HG03196 (cell line): ENCODE results near the gene WARS2.

Experiments
- ATAC-seq: cut with Tn5 transposase; IDR thresholded peaks from one replicate; pipeline ENCODE4 v1.9.1; 2021; ENCODE audit not compliant: unreplicated experiment

The WARS2 gene

GRCh38 chr1:119001181-119002027, 139.0 kb downstream of the WARS2 start:
- no peak for ATAC-seq

DNA sequence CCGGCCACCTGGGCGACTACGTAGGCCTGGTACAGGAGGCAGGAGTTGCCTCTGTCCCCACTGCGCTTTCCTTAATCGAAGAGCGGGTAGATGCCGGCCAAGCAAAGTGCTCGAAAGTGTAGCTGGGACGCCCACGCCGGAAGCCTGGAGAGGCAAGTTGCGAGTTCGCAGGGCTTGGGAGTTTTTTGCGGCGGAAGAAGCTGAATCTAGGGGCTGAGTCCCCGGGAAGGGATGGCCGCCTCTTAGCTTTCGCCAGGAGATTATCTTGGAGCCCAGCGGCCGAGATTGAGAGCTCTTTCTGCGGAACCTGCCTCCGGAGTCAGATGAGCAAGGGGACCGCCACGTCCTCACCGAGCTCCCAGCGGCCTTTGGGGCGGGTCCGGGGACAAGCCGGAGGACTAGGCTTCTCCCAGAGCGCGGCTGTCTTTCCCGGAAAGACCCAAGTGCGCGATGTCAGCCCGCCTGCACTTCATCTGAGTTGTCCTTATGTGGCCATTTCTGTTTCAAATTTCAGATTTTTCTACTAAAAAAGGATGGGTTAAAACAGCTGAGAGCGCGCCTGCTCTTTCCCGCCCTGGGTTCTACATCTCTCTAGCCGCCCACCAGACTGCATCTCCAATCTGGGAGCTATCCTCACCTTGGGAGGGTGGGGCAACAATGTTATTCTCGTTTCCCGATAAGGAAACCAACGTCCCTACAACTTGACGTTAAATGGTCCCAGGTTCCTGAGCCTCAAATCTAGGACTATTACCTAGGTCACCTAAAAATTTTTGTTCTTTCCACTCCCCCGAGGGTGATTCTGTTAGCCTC, 139.9 kb downstream of the WARS2 start:
- ATAC-seq = no peak

DNA sequence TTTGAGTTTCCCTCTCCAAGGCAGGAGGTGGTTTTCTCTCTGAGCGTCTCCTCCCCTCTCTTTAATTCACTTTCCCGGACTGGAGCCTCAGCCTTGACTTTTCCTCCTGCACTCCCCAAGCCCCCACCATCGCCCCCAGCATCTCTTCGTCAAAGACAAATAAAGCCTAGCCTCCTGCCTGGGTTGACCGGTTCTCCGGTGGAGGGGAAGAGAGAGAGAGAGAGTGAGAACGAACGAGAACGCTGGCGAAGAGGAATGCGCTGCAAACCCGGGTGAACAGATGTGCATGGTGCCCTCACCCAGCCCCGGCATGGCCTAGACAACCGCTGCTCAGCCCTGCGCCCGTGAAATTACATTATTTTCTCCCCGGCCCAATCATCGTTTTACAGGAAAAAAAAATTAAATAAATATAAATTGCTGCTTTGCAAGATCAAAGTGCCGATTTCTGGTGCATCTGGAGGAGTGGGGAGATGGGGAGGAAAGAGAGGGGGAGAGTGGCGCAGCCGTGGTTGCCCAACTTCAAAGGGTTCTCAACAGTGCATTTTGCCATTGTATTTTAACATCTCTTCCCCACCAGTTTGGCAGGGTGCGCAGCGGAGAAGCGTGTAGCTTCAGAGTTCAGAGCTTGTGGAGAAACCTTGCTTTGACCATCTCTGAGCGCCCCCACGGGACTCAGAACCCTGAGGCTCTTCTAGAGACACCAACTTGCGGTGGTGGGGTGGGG, 140.9 kb downstream of the WARS2 start:
- ATAC-seq = no peak

DNA sequence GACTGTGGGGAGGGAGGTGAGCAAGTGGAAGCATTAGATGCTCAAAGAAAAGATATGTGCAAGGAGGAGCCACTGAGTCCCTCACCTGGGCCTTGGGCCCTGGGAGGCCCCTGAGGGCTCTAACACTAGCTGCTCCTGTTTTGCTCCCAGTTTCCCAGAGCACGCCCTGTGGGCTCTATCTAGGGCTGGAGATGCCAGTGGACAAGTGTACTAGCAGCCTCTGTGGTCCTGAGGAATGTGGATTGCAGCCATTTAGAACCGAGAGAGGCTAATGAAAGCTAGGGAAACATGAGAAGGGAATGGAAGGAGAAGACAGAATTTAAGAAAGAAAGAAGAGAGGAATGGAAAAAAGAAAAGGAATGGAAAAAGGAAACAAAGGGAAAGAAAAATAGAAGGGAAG, 142.3 kb downstream of the WARS2 start:
- ATAC-seq = no peak

DNA sequence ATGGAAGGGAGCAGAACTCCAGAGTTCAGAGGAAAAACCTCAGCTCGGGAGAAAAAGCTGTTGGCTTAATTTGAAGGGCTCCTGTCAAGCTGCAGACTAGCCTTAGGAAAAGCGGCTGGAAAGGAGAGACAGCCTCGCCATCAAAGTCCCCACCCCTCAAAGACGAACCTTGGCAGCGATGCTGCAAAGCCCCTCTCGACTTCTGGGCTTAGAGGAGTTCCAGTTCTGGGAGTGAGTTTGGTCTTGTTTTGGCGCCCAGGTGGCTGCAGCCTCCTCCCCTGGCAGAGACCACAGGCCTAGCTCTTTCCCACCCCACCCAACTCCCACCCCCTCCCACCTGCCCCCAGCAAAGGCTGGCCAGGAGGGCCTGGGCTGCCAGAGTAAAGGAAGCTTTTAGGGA, 143.2 kb downstream of the WARS2 start:
- no peak for ATAC-seq

- no peak for ATAC-seq
Measured at GRCh38 chr1:118995312-118996016, 145.0 kb downstream of the WARS2 start.

DNA sequence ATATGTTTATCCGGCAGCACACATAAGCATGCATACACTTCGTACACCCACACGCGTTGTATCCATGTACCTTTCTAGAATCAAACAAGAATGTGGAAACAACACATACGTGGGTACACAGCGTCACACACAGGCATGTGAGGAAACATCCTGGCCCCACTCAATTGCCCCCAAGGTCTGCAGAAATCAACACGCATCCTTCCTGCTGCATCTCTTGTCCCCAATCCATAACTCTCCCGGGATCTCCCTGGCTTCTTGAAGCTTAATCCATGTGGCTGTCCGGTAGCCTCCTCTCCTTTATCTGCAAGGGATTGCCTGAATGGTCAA, 146.8 kb downstream of the WARS2 start:
- ATAC-seq = no peak

DNA sequence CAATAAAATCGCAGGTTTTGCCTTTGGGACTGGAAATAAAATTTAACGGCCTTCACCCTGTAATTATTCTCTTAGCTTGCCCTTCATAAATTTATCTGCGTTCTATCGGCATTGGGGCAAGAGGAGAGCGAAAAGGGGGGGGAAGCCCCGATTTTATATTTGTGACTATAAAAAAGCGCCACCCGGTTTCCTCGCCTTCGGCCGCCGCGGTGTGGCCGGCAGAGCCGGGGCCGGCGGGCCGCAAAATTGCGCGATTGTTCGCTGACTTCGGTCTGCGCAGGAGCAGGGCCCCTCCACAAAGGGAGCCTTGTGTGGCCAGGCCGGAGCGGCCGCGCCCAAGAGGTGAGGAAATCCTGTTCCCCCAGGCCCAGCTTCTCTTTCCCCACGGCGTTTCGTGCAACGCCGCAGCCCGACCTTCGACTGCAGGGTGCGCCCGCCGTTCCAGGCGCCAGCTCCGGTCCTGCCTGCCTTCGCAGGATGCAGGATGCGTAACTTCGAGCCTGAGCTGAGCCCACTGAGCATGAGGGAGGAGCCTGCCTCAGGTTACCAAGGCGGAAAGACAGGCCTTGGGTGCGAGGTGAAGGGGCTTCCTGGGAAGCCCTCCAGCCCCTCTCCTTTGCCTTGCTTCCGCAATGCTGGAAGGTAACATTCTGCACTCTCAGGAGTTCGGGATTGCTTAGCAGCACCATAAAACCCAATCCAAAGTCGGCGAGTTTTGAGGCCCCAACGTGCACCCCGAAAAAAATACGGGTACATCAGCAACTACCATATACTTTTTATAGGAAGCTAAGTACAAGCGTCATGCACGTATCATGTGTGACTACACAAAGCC, 147.4 kb downstream of the WARS2 start:
- ATAC-seq = no peak

DNA sequence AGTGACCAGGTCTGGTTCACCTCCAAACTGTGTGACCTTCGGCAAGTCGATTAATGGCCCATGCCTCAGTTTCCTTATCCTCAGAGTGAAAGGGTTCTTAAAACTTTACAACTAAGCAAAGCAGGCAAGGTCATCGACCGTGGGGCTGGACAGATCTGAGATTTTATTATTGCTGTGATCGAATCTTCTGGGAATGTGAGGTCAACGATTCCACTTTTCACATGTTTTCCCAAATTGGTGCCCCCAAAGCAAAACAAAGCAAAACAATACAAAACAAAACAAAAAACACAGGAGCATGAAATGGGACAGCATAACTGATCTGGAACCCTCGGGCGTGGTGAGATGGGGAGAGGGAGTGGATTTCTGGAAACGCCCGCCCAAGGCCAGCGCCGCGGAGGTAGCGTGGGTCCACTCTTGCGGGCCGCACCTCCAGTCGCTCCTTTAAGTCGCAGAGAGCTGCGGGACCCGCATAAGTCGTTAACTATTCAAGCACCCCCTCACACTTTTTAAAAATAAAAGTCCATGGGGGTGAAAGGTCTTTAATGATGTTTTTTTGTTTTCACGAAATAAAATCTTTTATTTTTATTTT, 148.1 kb downstream of the WARS2 start:
- ATAC-seq = no peak

- ATAC-seq = no peak
Measured at GRCh38 chr1:118991448-118991847, 149.0 kb downstream of the WARS2 start.

- ATAC-seq = no peak
Measured at GRCh38 chr1:118990513-118991152, 149.8 kb downstream of the WARS2 start.

DNA sequence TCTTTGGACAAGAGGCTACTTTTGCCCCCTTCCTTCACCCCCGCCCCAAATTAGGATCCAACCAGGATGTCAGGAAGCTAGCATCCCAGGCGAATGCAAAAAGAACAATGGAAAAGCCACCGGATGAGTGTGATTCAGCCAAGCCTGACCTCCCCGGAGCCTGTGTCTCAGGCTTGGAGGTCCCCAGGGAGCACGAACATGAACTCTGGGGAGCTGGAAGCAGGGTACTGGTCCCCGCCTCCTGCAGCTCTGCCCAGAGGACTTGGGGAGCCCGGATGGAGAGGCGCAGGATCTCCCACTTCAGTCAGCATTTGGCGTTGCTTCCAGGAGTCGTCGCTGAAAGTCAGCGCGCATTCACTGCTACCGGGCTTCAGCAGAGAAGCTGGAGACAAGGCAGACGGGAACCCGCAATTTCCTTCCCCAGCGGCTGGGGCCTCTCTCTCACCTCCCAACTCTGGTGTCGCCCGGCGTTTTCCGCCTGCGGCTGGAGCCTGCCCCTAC, 150.5 kb downstream of the WARS2 start:
- ATAC-seq = no peak

DNA sequence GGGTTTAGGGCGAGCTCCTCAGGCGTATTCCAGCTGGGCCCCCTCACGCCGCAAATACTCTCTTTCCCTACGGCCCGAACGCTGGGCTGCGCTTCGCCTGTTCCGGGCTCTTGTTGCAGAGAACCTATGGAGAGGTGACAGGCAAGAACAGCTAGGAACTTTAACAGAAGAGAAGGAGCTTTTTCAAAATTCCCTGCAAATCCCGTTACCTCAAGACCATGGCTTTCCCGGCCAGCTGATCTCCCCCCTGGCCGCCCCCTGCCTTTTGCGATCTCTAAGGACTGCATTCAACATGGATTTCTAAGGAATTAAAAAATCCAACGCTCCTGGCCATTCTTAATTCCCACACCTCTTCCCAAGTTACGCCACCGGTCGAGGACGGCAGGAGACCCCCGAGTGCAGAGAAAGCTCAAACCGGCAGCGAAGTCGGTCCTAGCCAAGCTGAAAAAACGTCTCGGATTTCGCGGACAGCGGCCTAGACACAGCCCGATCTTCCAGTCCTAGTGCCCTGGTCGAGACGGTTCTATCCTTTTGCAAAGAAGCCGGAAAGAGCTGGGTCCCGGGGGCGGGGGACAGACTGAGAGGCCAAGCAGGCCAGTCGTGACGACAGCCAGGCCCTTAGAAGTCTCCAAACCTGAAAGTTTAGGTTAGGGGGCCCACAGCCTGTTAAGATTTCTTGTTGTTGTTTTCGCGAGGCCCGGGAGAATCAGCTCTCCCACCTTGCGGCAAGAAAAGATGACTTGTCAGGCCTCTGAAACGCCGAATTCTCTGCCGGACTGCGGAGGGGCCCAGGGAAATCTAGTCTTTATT, 151.2 kb downstream of the WARS2 start:
- no peak for ATAC-seq

DNA sequence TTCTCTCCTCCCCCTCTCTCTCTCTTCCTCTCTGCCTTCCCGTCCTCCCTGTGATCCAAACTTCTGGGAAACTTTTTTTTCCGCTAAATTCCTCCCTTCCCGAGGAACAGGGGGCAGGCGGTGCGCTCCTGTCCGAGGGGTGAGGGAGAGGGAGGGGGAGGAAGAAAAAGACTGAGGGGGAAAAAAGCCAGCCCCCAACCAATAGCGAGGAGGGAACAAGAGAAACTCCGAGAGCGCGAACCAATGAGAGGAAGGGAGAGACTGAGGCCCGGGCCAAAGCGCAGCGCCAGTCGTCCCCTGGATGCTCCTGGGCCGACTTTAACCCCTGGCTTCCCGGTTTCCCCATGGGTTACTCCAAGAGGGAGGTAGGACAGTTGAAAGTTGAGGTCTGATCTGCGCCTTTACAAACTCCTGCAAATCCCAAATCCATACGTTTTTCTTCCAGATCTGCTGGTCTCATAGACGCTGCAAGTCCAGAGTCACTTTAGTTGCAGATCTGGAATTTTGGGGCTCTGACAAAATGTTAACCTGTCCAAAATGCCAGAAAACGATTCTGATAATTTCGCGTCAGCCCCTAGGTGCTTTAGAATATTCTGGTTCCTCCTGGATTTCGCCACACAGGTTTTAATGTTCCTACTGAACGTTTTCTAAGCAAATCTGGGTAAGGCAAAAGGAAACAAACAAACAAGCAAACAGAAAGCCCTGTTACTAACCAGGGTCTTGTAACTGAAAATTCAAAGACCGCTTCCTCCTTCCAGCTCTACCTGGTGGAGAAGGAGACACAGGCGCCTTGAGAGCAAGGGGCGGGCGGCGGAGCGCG, 152.1 kb downstream of the WARS2 start, which contains the start of gene TBX15:
Gene TBX15, minus strand, starts transcription at position 158 of the 820 bp plus-strand sequence. CDS start 548 bp downstream, outside the sequence.
- ATAC-seq = no peak

GRCh38 chr1:118987468-118988185, 152.8 kb downstream of the WARS2 start:
- ATAC-seq = no peak

DNA sequence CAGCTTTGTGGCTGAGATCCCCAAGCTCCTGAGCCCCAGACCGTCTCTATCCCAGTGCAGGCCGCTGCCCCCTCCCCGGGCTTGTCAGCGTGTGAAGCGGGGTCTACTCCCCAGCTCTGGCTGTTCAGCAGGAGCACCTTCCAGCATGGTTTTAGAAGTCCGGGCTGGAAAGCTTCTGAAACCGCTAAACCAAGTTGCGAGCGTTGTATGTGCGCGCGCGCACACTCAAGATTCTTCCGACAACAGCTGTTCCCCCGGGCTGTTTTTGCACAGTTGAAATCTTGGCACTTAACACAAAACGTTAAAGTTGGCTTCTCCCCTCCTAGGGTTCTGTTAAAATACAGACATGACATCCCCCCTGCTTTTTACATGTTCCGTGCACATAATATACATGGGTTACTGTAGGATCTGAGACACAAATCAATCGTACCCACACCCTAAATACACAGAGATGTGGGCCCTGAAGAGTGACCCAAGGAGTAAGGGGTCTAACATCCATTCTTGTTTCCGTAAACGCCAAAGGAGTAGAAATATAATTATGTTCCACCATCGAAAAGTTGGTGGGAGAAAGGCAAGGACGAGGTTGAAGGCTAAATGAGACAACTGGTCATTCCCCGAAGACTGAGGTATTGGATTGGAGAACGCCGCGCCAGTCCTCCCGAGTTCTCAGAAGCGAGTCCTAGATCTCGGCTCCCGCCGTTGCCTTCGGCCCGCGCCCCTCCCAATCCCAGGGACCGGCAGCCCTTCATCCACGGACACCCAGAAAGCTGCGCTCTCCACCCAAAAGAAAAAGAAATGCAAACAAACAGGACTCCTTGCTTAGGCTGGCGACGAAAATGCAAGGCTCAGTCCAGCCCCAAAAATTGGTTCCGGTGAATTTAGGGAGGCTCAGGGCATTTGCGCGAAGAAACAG, 153.6 kb downstream of the WARS2 start:
- no peak for ATAC-seq
